Stimulated activated CD4-positive, alpha-beta T cell treated with anti-CD3 and anti-CD28 coated beads, Interleukin-12 subunit alpha, Interleukin-12 subunit beta, amount 100 ng/mL, for 48 hours (primary cell): ENCODE measurements around the gene SLC17A9.

Experiments used
- DNase-seq, 3 donors: peaks; one replicate each; pipeline ENCODE4 v3.0.0-alpha.2; 2020; ENCODE audit warnings: low read depth in 2 of 3, low spot score in 1 of 3

Gene SLC17A9

DNA sequence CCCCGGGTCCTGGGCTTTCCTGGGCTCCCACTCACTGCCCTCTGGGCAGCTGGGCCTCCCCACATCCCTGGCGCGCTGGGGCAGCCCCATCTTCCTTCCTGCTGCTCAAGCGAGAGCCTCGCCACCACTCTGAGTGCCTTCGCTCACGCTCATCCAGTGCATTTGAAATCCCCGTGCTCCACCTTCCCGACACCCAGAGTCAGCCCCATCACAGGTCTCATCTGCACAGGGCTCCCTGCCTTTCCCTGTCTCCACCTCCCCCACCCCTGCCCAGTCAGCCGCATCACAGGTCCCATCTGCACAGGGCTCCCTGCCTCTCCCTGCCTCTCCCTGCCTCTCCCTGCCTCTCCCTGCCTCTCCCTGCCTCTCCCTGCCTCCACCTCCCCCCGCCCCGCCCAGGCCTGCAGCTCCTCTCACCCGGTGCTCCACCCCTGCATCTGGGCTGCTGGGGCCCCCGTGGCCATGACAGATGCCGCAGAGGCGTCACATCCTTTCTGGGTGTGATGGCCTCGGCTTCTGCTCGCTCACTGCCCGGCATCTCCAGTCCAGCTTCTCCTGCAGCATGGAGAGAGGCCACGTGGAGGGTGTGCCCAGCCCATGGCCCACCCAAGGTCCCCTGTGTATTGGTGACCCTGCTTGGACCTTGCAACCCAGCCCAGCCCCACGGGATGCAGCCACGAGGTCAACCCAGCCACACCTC lies 63.3 kb downstream of the SLC17A9 start:
- DNase-seq: no peak

DNA sequence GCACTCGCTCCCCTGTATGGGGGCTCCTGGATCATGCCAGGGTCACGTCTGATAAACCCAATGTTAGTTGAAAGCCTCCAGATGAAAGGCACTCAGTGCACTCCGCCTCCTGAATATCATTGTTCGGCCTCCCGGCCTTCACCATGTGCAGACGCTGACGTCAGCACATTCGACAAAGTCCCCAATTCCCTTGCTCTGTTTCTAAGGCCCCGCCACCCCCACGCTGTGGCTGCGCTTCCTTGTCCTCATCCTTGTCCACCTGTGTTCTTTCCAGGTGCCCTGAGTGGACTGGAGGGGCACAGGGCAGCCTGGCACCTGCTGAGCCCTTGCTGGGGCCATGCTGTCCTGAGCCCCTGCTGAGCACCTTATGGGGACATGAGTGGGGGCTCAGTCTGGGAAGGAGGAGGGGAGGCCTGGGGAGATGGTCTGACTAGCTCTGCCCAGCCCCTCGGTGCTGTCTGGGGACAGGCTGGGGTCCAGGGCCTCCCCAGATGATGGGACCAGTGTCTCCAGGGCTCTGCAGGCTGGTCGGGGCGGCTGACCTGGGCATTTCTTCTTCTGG lies 64.1 kb downstream of the SLC17A9 start:
- DNase-seq: no peak

DNA sequence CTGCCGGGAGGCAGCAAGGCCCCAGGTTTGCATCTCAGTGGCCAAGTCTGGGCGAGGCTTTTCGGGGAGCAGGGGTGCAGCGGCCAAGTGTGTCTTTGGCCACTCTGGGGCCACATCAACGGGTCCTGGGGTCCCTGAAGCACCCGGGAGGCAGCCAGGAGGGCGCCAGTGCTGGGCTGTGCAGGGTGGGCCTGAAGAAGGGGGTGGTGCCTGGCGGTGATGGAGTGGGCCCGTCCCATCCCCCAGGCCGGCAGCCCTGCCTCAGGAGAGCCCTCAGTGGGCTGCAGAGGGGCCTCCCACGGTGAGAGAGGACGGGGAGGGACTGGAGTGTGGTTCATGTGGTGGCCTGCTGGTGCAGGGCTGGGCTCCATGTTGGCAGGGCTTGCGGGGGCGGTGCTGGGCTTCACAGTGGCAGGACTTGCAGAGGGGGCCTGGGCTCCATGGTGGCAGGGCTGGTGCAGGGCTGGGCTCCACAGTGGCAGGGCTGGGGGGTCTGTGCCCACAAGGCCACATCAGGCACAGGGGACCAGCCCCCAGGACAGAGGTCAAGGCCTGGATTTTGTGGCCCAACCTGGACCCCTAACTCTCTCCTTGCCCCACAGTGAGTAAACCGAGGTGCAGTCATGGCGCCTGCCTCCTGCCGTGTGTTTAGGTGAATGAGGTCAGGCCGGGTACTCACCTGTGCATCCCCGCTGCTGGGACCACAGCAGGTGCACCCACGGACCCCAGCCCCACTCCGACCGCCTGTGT lies 64.7 kb downstream of the SLC17A9 start:
- DNase-seq: no peak

DNA sequence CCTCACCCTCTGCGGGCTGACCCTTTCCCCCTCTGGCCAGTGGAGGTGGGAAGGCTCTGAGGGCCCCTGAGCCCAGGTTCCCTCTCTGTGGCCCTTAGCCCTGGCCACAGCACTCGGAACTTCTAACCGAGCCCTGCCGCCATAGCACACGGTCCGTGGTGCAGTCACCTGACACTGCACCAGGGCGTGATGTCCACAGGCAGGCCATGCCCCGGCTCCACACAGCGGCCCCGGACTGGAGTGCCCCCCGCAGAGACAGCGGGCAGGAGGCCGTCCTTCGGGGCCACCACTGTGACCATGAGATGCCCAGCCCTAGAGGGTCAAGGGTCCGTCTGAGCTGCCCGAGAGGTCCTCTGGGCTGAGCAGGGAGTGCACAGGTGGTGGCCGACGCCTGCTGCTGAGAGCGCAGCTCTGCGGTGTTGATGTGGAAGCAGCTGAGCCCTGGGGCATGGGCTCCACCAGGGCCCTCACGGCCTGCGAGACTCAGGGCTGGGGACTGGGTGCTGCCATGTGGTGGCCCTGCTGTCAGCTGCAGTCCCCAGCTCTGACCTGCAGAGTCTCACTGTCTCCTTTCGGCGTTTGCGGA lies 65.4 kb downstream of the SLC17A9 start:
- no peak for DNase-seq
